DMS153 treated with DMSO at 0.1 percent for 48 hours (cell line): ENCODE measurements around the gene SPAG8.

Experiments used
- DNase-seq: peaks from one replicate; lab custom pipeline; 2025; ENCODE audit not compliant: unreplicated experiment; lab: John Stamatoyannopoulos, UW

SPAG8 gene

DNA sequence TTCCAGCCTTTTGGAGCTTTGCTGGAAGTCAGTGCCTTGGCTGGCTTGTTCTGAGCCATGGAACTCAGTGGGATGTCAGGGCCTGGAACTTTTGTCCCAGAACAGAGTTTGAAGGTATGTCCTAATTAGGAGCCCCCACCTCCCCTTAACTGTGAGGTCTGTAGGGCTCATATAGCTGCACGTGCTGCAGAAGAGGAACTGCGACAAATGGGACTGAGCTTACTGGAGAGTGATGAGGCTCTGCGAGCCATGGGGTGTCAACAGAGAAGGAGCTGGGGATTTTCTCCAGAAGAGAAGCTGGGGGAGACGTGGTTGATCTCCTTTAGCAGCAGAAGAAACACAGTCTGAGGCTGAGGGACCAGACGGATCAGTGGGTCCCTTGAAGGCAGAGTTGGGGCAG lies 27.9 kb upstream of the SPAG8 start:
- no peak for DNase-seq

GRCh38 chr9:35836595-35836994 lies 24.5 kb upstream of the SPAG8 start:
- DNase-seq = no peak

DNA sequence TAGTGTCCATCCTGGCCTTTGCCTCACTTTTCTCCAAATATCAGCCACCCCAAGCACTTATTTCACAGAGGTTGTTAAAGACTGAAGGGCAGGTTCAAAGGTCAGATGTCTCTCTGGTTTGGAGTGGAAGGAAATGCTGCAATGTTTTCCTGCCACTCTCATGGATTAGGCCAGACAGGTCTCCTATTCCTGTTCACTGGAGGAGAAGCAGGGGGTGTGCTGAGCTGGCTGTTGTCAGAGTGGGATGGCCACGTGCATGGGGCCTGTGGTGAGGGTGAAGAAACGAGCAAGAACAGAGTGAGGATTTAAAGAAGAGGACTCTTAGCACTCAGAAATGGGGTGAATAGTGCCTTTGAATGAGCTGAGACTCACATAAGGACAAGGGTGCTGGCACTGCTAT lies 23.7 kb upstream of the SPAG8 start:
- no peak for DNase-seq

DNA sequence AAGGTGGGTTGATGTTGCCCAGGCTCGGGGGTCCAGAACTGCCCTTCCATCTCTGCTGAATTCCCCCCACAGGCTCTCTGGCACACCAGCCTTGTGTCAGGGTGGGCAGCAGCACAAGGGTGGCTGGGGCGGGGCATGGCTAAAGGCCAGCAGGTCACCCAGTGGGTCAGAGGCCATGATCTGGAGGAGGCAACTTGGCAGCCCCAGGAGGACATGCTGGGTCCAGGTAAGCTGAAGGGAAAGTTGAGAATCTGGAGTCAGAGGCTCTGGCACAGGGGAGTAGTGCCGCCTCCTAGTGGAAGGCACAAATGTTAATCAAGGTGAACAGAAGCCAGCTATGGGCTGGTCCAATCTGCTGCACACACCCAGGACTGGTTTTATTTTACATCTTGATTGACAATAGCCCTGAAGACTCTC lies 23.2 kb upstream of the SPAG8 start:
- no peak for DNase-seq

- no peak for DNase-seq
Measured at GRCh38 chr9:35834260-35835215, 22.5 kb upstream of the SPAG8 start.

DNA sequence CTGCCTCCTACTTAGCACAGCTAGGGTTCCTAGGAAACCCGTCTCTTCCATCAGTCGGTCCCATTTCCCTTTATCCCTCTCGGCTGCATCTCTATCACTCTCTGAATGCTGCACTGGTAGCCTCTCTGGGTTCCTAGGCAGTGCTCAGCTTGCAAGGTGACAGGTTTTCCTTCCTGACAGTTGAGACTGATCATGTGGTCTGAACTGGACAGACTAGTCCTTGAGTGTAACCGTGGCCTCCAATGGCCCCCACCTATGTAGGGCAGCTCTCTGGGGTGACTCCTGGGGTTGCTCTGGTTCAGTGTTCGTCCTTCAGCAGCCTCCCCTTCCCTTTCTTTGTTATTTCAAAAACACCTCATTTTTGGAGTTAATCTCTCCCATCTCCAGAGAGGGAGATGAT lies 20.8 kb upstream of the SPAG8 start:
- no peak for DNase-seq

DNA sequence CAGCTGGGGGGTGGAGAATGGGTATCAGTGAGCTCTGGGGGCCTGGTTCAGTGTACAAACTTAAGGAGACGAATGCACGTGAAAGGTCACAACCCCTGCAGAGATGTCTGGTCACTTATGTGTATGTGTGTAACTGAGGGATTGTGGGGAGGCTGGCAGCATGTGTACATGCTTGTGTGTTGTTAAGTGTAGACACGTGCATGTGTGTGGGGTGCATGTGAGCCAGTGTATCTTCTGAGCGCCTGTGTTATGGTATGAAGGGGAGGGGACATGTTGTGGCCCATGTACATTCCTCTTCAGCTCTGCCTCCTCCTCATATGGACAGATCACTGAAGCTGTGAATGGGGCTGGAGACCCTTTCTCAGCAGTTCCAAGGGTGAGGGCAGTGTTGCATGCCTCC lies 19.0 kb upstream of the SPAG8 start:
- DNase-seq = no peak

- no peak for DNase-seq
Measured at GRCh38 chr9:35829764-35830096, 17.7 kb upstream of the SPAG8 start.

DNA sequence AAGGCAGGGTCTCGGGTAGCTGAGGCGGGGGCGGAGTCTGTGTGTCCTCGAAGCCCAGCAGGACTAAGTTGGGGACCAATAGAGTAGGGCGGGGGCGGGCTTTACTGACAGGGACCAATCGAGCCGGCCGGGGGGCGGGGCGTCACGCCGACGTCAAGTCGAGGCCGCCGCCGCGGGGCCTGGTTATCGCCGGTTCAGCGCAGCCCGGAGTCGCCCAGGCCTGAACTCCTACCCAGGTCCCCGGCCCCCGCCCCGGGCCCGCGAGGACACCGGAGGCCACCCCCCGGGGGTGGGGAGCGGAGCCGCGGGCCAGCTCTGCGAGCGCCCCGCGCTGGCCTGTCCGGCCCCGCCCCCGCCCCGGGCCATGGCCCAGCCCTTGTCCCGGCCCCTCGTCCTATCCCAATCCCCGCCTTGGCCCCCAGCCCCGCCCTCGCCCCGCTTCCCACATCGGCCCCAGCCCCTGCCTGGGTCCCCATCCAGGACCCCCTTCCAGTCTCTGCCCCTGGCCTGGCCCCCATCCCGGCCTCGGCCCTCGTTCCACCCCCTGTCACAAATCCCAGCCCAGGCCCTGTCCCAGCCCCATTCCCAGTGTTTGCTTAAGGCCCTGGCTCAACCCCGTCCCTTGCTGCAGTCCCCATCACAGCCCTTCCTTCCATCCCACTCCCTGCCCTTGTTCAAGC lies 17.2 kb upstream of the SPAG8 start, which contains the start of gene TMEM8B:
TSS of gene TMEM8B (plus strand) at position 145 of the 680 bp plus-strand sequence. CDS start at position 365, 220 bp downstream.
- DNase-seq = peak; percentile 54

DNA sequence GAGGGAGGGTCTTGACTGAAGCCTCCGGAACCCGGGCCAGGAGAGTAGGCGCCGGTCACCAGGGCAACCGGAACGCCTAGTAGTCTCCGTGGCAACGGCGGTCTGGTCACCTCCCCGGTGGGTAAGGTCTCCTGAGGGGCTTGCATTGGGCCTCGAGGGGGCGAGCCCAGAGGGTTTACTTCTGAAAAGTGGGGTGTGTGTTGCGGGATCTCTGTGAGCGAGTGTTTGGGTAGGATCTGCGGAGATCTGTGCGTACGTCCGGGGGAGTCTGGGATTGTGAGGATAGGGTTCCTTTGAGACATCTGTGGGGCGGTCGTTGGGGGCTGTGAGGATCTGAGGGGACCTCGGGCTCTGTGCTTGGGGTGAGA lies 16.6 kb upstream of the SPAG8 start, which contains the start of gene FAM221B:
TSS of gene FAM221B (minus strand) at position 17 of the 368 bp plus-strand sequence. CDS start 2,571 bp downstream, outside the sequence.
- no peak for DNase-seq

GRCh38 chr9:35827486-35827885 lies 15.4 kb upstream of the SPAG8 start:
- no peak for DNase-seq

GRCh38 chr9:35826071-35826701 lies 14.1 kb upstream of the SPAG8 start:
- peak; percentile 65 for DNase-seq

DNA sequence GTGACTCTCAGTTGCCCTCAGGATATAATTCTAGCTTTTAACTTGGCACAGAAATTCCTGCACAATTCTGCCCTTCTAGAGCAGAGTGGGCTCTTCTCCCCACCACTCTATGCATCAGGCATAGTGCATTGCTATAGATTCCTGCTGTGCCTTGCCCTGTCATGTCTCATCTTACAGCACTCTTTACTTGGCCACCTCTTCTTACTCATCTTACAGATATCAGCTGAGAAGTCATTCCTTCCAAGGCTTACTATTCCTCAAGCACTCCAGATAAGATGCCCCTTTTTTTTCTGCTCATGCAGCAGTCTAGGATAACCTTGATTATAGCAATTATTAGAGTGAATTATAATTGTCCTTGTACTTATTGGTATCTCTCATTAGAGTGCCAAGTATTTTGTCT lies 10.9 kb upstream of the SPAG8 start:
- no peak for DNase-seq

DNA sequence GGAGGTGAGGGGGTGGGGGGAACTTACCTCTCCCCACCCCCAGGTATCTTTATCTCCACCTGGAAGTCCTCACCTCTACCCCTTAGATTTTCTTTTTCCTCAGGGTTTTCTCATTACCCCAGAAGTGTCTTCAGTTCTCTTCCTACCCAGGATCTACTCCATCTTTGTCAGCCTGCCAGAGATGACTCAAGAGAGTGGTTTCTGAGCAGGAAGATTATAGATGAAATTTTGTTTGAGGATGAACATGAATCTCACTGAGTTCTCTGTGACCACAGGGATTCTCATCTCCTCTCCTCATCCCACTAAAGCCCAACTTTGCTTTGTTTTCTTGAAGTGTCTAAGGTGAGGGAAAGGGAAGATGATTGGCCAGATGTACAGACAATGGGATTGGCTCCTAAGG lies 8.0 kb upstream of the SPAG8 start:
- no peak for DNase-seq

GRCh38 chr9:35818341-35818740 lies 6.3 kb upstream of the SPAG8 start:
- no peak for DNase-seq

- DNase-seq = no peak
Measured at GRCh38 chr9:35816708-35817107, 4.6 kb upstream of the SPAG8 start.

DNA sequence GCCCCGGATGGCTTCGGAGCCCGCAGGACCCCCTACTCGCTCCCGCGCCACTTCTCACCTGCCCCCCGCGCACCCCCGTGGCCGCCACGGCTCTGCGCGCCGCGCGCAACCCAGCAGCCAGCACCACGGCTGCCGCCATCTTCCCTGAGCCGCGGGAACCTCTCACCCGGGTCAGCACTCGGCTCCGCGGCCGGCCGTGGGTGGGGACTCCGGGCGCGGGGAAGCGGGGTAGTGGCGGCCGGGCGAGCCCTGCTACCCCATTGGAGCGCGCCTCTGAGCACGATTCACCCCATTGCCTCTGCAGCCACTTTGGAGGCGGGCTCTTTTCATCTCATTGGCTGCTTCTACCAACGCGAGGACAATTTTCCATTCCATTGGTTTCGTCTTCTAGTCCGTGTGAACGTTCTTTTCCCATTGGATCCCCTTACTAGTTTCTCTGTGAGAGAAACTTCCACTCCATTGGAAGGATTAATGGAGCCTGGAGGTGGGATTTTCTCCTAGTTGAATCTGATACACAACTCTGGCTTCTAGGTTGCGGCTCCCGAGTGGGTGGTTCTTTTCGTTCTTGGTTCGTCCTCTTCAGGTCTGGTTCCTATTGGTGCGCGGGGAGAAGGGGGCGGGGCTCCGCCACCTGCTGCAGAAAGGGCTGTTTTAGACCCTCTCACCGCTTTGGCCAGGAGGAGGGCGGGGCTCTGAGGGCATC lies 2.9 kb upstream of the SPAG8 start, which contains the start of gene HINT2:
TSS of gene HINT2 (minus strand) at position 202 of the 703 bp plus-strand sequence. CDS start at position 139, 63 bp downstream.
- peak; percentile 99 for DNase-seq

DNA sequence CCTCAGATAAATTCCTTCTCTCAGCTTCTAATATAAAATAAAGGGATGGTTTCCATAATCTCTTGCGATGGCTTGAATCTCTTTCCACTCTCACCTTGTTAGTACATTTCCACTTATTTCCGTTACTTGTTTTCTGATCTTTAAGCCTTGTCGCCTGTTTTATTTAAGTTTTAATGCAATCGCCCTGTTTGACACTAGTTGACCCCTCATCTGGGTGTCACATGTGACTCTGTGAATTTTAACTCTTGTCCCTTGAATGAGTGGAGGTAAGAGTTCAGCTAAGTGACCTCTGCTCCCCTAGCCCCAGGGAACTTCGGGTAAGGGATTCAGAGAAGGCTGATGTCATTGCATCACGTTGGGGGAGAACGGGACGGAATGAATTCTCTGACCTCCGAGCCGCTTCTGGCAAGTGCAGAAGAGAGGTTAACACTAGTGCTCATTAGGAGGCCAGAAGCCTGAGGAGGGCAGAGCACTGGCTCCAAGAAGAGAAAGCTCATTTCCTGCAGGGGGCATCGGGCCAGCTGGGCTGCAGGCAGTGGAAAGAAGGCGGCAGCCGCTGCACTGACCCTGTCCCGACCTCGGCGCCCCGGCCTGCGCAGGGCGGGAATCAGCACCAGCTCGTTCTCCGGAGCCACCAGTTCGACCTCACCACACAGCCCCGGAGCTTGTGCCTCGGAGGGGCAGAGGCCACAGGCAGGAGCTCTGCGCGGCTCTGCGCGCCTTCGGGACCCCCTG lies 2.2 kb upstream of the SPAG8 start:
- peak; percentile 22 for DNase-seq

- peak; percentile 3 for DNase-seq
Measured at GRCh38 chr9:35813434-35814105, 1.5 kb upstream of the SPAG8 start.
